ENCODE data around the gene NRIP1.
"Not testable (repeated sequence)": the region's sequence is repeated elsewhere in the genome, so short reads cannot be mapped to it uniquely, and the experiment has no call there.

- TF ChIP-seq RAD21 (IDR thresholded peaks at IDR 0.05 in 1 of 2, conservative IDR thresholded peaks at IDR 0.05 in 1 of 2; ENCODE audit: low read depth in 2 of 2, low read length in 2 of 2); CTCF (IDR thresholded peaks at IDR 0.05; ENCODE audit: control extremely low read depth in 1 of 3, insufficient read depth in 1 of 3, low read depth in 1 of 3, low read length in 3 of 3); TAF1 (IDR thresholded peaks at IDR 0.05; ENCODE audit: low read depth, low read length); HDAC6 (IDR thresholded peaks at IDR 0.05; ENCODE audit: low read depth, low read length); POLR2AphosphoS5 (IDR thresholded peaks at IDR 0.05; ENCODE audit: low read depth, low read length); EP300 (IDR thresholded peaks at IDR 0.05; ENCODE audit: borderline replicate concordance in 1 of 2, low read depth in 2 of 2, low read length in 2 of 2); GABPA (IDR thresholded peaks at IDR 0.05; ENCODE audit: borderline replicate concordance, insufficient read depth, low read length); POLR2A (IDR thresholded peaks at IDR 0.05; ENCODE audit: control extremely low read depth in 1 of 2, low read depth in 2 of 2, low read length in 2 of 2): not testable (repeated sequence)
- TF ChIP-seq, protein P1, sequence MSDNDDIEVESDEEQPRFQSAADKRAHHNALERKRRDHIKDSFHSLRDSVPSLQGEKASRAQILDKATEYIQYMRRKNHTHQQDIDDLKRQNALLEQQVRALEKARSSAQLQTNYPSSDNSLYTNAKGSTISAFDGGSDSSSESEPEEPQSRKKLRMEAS (IDR thresholded peaks at IDR 0.05): not testable (repeated sequence)
Observed at GRCh38 chr21:15031362-15031761, 33.4 kb downstream of the NRIP1 start.
